NCI-H1436 treated with DMSO at 0.1 percent for 48 hours (cell line): Measurements from ENCODE around the gene SORCS2.

Source experiments
- DNase-seq: peaks from one replicate; lab custom pipeline; 2025; lab: John Stamatoyannopoulos, UW

SORCS2 gene

DNA sequence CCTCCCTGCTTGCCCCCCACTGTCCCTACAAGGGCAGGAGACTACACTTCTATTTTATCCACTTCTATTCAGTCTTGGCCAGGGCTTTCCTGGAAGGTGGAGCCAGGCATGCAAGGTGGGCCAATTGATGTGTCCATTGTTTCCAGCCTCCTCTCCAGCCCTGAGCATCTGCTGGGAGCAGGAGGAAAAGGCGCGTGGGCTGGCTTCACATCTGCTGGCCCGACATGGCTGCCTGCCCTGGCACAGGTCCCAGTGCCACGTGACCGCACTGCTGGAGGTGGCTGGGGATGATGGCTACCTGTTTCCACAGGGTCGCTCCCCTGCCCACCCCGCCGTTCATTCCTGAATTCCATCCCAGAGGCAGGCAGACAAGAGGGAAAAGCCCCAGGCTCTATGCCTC is 499.6 kb downstream of the SORCS2 start:
- no peak for DNase-seq

- no peak for DNase-seq
These were observed 500.3 kb downstream of the SORCS2 start for GRCh38 chr4:7692451-7693236.

GRCh38 chr4:7693237-7693608 is 500.9 kb downstream of the SORCS2 start:
- DNase-seq: no peak

- no peak for DNase-seq
These were observed 501.4 kb downstream of the SORCS2 start for GRCh38 chr4:7693711-7694110.

GRCh38 chr4:7694324-7694723 is 502.0 kb downstream of the SORCS2 start:
- DNase-seq: no peak

- no peak for DNase-seq
These were observed 505.0 kb downstream of the SORCS2 start for GRCh38 chr4:7697343-7697742.

DNA sequence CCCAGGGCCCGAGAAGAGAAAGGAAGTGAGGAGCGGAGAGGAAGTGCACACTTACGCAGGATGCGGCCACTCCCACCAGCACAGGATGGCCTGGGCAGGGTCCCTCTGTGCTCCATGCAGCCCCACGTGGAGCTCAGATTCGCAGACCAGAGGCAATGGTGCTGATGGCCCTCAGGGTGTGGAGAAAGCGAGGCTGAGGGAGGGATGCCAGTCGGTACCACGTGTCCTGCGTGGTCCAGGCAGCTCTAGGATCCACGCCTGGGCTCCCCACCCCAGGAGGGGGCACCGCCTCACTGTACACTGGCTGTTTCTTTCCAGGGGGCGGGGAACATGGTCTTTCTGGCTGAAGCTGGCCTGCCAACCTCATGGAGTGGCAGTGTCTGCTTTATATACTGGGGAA is 505.5 kb downstream of the SORCS2 start:
- DNase-seq: no peak

DNA sequence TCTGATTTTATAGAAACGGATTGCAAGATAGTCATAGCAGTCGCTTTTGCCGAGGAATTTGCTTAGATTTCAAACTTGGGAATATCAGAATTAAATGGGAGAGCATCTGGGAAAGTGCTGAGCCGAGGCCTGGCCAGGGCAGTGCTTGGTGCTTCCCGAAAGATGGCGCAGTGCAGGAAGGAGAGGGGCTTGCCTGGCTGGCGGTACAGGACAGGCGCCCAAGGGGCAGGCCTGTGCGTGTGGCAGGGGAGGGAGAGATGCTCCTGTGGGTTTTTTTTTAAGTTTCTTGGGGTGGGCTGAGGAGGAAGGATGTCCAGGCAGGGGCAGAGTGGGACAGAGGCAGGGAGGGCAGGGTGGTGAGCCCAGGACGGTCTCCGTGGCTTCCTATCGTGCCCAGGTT is 506.2 kb downstream of the SORCS2 start:
- no peak for DNase-seq

DNA sequence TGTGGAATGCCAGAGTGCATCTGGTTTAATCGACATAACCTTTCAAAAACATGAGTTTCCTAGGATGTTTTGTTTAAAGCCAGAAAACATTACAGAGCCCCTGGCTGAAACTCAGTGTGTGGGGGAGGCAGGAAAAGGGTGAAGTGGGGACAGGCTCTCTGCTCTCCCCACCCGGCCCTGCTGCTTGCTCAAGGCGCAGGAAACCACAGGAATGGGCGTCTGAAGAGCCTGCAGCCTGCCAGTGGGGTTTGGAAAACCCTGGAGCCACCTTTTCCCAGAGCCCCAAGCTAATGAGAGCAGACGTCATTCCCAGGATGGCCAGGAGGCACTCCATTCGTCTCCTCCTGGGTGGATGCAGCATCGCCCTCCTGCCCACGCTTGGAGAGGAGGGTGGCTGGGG is 506.7 kb downstream of the SORCS2 start:
- DNase-seq: no peak

DNA sequence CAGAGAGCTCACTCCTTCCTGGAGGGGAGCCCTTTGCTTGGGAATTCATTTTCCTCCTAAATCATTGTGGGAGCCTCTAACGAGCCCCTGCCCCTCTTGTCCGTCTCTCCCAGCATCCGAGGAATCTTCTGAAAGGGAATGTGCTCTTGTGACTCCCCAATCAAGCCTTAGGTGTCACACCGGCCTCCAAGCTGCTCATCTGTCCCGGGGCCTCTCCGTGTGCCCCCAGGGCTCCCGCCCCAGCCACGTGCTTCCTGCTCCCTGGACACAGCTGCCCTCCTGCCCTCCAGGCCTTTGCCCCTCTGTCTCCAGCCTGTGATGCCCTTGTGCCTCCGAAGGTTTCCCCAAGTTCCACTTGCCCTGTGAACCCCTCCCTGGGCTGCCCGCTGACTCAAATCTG is 507.5 kb downstream of the SORCS2 start:
- DNase-seq: no peak

GRCh38 chr4:7700665-7701064 is 508.3 kb downstream of the SORCS2 start:
- DNase-seq: no peak

GRCh38 chr4:7701866-7702649 is 509.7 kb downstream of the SORCS2 start:
- DNase-seq: no peak

DNA sequence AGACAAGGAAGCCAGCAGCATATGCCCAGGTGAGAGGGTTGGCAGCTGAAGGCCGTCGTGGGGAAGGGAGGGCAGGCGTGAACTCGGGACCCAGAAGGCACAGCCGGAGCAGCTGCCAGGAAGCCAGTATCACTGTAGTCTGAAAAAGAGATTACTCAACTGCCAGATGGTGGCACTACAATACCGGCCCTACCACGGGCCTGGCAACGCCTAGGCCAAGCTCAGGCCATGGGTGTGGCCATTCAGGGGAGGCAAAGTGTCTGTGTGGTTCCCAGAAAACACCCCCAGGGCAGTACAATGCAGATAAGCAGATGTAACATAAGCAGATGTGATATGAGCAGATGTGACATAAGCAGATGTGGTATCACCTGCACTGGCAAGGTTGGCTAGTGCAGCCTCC is 511.4 kb downstream of the SORCS2 start:
- no peak for DNase-seq

GRCh38 chr4:7704091-7704490 is 511.8 kb downstream of the SORCS2 start:
- no peak for DNase-seq

DNA sequence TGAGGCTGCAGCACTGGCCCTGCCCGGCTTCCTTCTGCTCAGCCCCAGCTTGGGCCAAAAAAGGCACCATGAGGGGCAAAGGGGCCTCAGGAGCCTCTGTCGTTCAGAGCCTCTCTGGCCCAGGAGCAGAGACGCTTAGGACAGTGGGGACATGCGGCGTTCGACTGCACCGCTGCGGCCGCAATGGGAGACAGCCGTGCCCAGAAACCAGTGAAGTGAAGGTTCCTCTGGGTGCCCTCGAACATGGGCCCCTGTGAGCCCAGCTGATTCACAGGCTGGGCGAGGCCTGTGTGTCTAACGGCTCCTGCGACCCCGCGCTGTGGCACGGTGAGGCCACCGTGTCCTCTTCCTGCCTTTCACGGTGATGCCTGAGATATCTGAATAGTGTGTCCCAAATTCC is 512.3 kb downstream of the SORCS2 start:
- no peak for DNase-seq

DNA sequence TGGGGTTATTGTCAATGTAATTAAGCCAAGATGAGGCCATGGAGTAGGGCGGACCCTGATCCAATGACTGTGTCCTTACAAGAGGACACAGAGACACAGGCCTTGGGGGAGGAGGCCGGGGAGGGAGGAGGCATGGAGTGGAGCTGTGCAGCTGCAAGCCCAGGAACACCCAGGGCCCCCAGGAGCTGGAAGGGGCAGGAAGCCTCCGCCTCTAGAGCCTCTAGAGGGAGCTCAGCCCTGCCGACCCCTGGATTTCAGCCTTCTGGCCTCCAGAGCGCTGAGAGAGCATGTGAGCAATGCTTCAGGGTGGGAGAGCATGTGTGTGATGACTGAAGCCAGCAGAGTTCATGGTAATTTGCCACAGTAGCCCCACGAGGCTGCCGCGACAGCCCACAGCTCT is 512.7 kb downstream of the SORCS2 start:
- no peak for DNase-seq

DNA sequence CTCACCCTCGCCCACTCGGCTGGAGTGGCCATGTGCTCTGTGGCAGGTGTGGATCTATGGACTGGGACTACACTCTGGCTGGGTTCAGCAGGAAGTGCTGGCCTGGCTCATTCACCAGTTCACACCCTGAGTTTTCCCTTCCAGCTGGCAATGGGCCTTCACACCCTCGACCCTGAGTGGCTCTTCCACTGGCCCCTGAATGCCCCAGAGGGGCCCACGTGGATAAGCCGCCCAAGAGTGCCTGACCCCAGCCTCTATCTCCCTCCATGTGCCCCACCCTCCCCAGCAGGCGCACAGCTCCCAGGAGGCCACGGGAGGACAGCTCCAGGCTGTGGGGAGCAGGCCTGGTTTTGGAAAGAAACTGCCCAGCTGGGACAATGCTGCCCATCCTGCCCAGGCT is 513.3 kb downstream of the SORCS2 start:
- DNase-seq: no peak

DNA sequence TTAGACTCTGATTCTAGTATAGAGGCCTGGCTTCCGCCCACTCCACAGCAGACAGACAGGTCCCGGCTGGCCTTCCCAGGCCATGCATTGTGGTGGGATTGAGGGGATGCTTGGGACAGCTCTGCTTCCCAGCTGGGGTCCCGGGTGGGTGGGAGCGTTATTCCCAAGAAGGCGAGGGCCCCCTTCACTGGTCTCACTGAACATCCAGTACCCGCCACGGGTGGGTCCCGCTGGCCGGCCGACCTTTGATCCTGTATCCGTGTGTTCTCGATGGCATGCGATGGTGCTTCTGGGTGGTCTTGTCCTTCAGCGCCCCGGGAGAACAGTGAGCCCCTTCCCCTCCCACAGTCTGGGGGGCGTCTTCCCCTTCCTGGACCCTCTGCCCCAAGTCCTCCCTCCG is 515.9 kb downstream of the SORCS2 start:
- DNase-seq: no peak

- no peak for DNase-seq
These were observed 516.6 kb downstream of the SORCS2 start for GRCh38 chr4:7708981-7709380.

DNA sequence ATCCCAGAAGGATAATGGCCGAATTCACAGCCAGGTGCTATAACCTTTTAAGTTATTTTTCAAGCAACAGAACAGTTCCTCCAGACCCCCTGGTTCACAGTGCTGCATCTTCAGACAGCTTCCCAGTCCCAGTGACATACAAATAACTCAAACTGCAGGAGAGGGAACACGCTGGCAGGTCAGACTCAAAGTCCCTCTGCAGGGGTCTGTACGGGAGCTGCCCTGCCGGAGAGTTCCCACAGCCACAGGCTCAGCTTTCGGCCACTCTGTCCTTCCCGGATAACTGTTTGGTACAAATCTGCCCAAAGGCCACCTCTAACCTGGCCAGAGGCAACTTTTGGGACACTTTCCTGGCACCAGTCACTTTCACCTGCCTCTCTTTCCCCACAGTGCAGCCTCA is 517.1 kb downstream of the SORCS2 start:
- DNase-seq: no peak

GRCh38 chr4:7710126-7710525 is 517.8 kb downstream of the SORCS2 start:
- DNase-seq: no peak

DNA sequence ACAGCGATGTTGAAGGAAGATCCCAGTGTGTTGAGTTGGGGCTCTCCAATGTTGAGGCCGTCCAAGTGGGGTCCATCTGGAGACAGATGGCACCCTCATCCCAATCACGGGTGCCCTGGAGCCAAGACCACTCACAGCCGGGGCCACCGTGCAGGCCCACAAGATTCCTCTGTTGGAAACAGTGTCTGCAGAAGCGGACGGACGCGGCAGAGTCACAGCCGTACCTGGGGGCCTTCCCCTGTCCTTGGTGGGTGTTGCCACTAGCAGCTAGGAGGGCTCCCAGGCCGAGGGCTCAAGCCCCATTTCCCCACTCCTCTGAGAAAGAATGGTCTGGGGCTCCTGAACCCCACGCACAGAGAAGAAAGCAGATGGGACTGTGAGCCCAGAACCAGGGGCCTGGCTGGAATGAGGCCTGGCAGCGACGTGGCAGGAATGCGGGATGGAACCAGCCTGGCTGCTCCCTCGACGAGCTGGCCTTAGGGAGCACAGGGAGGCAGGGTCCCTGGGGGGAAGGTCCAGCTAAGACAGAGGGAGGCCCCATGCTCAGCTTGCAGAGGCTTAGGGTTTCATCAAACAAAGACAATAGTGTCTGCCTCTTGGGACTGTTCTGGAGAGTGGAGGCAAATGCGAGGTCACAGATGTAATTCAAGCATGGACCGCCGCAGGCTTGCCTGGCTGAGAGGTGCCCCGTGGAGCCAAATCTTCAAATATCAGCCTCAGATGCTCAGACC is 518.4 kb downstream of the SORCS2 start:
- DNase-seq: no peak
